Psoas muscle (tissue), 8 donors: Measurements from ENCODE around the gene SOD3. TPM values are rescaled to one million over a fixed set of nuclear protein-coding genes. Genes with fewer than 3 reads are reported as not detected.

Experiments
- ATAC-seq, 4 donors: fragments of 200-7000 bp; cut with Tn5 transposase; one replicate each; pipeline ENCODE4 v1.9.1; 2020; ENCODE audit warnings: moderate library complexity in 3 of 4, mild to moderate bottlenecking in 2 of 4
- DNase-seq, 2 donors: peaks; one replicate each; pipeline ENCODE4 v3.0.0-alpha.2; 2020
- H3K27ac ChIP-seq: fragments of 200-600 bp; one replicate; pipeline ENCODE4 v1.8.0; 2022
- H3K27me3 ChIP-seq, 3 donors: fragments of 200-600 bp in 1 of 3; one replicate each; pipeline versions ENCODE4 v1.6.1 to v1.8.0; 2013 to 2022; ENCODE audit warnings: low read length in 2 of 3, mild to moderate bottlenecking in 2 of 3, moderate library complexity in 1 of 3; ENCODE audit not compliant: insufficient read depth in 3 of 3
- H3K36me3 ChIP-seq, 2 donors: fragments of 200-600 bp in 1 of 2; one replicate each; pipeline versions ENCODE4 v1.6.1 to v1.8.0; 2013 to 2022; ENCODE audit warnings: low read depth in 1 of 2, mild to moderate bottlenecking in 1 of 2, moderate library complexity in 1 of 2; ENCODE audit not compliant: insufficient read depth in 1 of 2
- H3K4me1 ChIP-seq: fragments of 200-600 bp; one replicate; pipeline ENCODE4 v1.8.0; 2022
- H3K4me3 ChIP-seq: fragments of 200-600 bp; one replicate; pipeline ENCODE4 v1.8.0; 2022; ENCODE audit warnings: mild to moderate bottlenecking
- H3K9me3 ChIP-seq: fragments of 200-600 bp; one replicate; pipeline ENCODE4 v1.8.0; 2022
- WGBS, 3 donors: extraction: QIAGEN DNeasy Blood & Tissue Kit; methylation state at CpG; one replicate each; pipeline versions ENCODE4 v1.1.6 to v1.1.7; 2013; 5-methylcytosine and 5-hydroxymethylcytosine counted together
- intact Hi-C, 2 donors: fragments of 100-400 bp; cut with DNase I; formaldehyde crosslinking; loops; one replicate each; pipeline versions ENCODE4 v1.11.0 to v1.14.2; 2022
- polyA plus RNA-seq, 3 donors: library from polyadenylated mRNA; stranded (reverse); fragments of 200-250 nt; gene quantifications; one replicate each; pipeline ENCODE4 v1.2.3, GENCODE V29; 2013
- total RNA-seq, 4 donors: library from RNA; stranded (reverse); fragmentation: NEBNext Ultra II Directional in 2 of 4; extraction: Animal tissue kit (Norgen Biotek cat#: 25700) in 2 of 4; gene quantifications; one replicate each; pipeline versions ENCODE4 v1.2.1 to v1.2.4, GENCODE V29; 2021 to 2023
- TF ChIP-seq, protein P1 (sequence below): fragments of 200-600 bp; IDR thresholded peaks from one replicate; pipeline ENCODE4 v1.8.0; 2022; ENCODE audit warnings: antibody characterized with exemption
- donor health status: healthy with polysubstance abuse.
- donor health status: DM: no; HTN: no; CAD: no; lungs with moderate emphysema.
- donor health status: Bipolar disorder and iron deficiency.
- donor health status: healthy.
- donor health status: DM: yes; HTN: yes; CAD: no.
- donor health status: DM: no; HTN: no; CAD: no.
- donor health status: DM: no; HTN: no; CAD: no.
- donor health status: DM: yes; HTN: yes; CAD: no.

SOD3 gene
- total and polyA plus RNA-seq, 7 donors = 1.5 to 15.6 (median 5.3) TPM

DNA sequence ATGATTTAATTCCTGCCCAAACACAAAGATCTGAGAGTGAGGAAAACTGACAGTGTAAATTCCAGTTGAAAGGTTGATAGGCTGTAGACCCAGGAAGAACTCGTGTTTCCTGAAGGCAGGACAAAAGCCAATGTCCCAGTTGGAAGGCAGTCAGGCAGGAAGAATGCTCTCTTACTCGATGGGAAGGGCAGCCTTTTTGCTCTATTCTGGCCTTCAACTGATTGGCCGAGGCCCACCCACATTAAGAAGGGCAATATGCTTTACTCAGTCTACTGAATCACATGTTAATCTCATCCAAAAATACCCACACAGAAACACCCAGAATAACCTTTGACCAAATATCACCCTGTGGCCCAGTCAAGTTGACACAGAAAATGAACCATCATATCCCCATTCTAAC is 45.3 kb upstream of the SOD3 start:
- H3K4me3 ChIP-seq = no peak overlapping the region
- DNase-seq = no peak
- no peaks in the 10 kb centered on the region for H3K9me3 ChIP-seq
- TF ChIP-seq, protein P1, sequence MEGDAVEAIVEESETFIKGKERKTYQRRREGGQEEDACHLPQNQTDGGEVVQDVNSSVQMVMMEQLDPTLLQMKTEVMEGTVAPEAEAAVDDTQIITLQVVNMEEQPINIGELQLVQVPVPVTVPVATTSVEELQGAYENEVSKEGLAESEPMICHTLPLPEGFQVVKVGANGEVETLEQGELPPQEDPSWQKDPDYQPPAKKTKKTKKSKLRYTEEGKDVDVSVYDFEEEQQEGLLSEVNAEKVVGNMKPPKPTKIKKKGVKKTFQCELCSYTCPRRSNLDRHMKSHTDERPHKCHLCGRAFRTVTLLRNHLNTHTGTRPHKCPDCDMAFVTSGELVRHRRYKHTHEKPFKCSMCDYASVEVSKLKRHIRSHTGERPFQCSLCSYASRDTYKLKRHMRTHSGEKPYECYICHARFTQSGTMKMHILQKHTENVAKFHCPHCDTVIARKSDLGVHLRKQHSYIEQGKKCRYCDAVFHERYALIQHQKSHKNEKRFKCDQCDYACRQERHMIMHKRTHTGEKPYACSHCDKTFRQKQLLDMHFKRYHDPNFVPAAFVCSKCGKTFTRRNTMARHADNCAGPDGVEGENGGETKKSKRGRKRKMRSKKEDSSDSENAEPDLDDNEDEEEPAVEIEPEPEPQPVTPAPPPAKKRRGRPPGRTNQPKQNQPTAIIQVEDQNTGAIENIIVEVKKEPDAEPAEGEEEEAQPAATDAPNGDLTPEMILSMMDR = no peak
- WGBS, 3 donors = 38 to 66% (median 42%) methylated on average over 3 of the region's 3 CpGs
- no peaks in the 10 kb centered on the region for H3K27me3 ChIP-seq
- no peak for ATAC-seq
- intact Hi-C loops = loop anchor here in 1 of 2 donors (5.0 kb wide), 1 partner anchor 42 kb away; no protein-coding TSS in a partner anchor
- H3K36me3 ChIP-seq = no peaks in the 10 kb centered on the region
- no peak overlapping the region for H3K27ac ChIP-seq
- peaks cover 15% of the 10 kb centered on the region for H3K4me1 ChIP-seq

DNA sequence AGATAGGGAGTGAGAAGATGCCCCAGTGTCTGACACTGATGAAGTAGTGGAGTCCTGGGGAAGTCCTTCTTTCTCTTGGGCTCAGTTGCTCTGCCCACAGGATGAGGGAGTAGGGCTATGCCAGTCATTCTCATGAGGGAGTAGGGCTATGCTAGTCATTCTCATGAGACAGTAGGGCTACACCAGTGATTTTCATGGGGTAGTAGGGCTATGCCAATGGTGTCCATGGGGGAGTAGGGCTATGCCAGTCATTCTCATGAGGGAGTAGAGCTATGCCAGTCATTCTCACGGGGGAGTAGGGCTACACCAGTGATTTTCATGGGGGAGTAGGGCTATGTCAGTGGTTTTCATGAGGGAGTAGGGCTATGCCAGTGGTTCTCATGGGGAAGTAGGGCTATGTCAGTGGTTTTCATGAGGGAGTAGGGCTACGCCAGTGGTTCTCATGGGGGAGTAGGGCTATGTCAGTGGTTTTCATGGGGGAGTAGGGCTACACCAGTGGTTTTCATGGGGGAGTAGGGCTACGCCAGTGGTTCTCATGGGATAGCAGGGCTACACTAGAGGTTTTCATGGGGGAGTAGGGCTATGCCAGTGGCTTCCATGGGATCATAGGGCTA is 43.3 kb upstream of the SOD3 start:
- H3K4me3 ChIP-seq = no peak overlapping the region
- ATAC-seq (no peak), DNase-seq (no peak)
- H3K4me1 ChIP-seq = peaks cover 7% of the 10 kb centered on the region
- no peak overlapping the region for H3K27ac ChIP-seq
- no peaks in the 10 kb centered on the region for H3K27me3 ChIP-seq
- peaks cover 18% of the 10 kb centered on the region for H3K9me3 ChIP-seq
- intact Hi-C loops = loop anchor here in 1 of 2 donors (5.0 kb wide), 1 partner anchor 40 kb away; no protein-coding TSS in a partner anchor
- 93 to 96% (median 94%) methylated on average over 3 of the region's 3 CpGs for WGBS, 3 donors
- TF ChIP-seq, protein P1 = no peak
- H3K36me3 ChIP-seq = no peaks in the 10 kb centered on the region

DNA sequence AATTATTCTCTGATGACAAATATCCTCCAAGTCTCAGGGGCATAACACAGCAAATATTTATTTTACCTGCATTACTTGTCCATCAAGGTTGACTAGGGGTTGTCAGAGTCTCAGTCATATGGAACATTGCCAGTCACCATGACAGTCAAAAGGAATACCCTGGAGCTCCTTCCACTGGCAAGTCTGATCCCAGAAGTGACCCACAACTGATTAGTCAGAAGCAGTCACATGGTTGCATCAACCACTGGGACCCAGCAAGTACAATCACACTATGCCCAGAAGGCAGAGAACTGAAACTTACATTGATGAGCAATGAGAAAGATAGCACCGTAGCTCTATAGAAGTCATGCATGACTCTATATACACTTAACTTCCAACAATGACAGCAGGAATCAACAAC is 41.9 kb upstream of the SOD3 start:
- TF ChIP-seq, protein P1 = no peak
- intact Hi-C loops = loop anchor here in 1 of 2 donors (5.0 kb wide), 1 partner anchor 39 kb away; no protein-coding TSS in a partner anchor
- Histone ChIP-seq H3K36me3 (no peaks in the 10 kb centered on the region), H3K9me3 (peaks cover 28% of the 10 kb centered on the region), H3K4me1 (no peaks in the 10 kb centered on the region), H3K27me3 (no peaks in the 10 kb centered on the region), H3K27ac (no peak overlapping the region), H3K4me3 (no peak overlapping the region)
- 79 to 93% (median 83%) methylated on average over 1 of the region's 1 CpG for WGBS, 3 donors
- no peak for DNase-seq
- ATAC-seq = no peak

DNA sequence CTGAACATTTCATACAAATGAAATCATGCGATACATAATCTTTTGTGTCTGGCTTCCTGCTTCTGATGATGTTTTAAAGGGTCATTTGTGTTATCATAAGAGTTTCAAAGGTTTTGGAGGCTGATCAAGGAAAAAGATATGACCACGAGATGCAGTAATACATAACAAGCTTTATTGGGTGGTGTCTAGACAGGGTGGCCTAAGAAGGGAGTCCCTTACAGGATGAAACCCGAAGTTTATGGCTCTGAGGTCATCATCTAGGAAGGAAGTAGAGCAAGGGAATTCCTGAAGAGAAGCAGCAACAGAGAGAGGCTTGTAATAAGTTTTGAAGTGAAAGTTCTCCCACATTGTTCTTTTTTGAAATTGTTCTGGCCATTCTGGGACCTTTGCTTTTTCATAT is 40.8 kb upstream of the SOD3 start:
- WGBS, 3 donors = 54 to 62% (median 59%) methylated on average over 3 of the region's 3 CpGs
- ATAC-seq (no peak), DNase-seq (no peak)
- intact Hi-C loops = loop anchor here in 1 of 2 donors (5.0 kb wide), 1 partner anchor 38 kb away; no protein-coding TSS in a partner anchor
- H3K9me3 ChIP-seq = peaks cover 28% of the 10 kb centered on the region
- no peaks in the 10 kb centered on the region for H3K27me3 ChIP-seq
- H3K27ac ChIP-seq = no peak overlapping the region
- H3K36me3 ChIP-seq = no peaks in the 10 kb centered on the region
- H3K4me1 ChIP-seq = no peaks in the 10 kb centered on the region
- H3K4me3 ChIP-seq = no peak overlapping the region
- TF ChIP-seq, protein P1 = no peak
